ENCODE results near the gene MICAL2.

DNA sequence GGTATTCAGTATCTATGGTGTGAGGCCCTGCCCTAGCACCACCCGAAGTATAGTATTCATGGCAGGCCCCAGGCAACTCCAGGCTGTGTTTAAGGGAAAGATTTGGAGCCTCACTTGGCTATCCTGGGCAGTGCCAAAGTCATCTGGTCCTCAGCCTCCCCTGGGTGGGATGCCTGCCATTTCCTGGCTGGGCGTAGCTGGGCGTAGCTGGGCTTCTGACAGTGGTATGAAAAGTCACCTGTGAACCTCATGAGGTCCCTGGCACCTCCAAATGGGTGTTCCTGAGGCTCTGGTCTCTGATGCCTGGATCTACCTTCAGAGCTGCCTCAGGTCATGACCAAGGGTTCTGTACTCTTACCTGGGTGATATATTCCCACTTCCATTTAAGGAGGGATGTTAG is 154.0 kb downstream of the MICAL2 start:
- TF ChIP-seq, protein P1, sequence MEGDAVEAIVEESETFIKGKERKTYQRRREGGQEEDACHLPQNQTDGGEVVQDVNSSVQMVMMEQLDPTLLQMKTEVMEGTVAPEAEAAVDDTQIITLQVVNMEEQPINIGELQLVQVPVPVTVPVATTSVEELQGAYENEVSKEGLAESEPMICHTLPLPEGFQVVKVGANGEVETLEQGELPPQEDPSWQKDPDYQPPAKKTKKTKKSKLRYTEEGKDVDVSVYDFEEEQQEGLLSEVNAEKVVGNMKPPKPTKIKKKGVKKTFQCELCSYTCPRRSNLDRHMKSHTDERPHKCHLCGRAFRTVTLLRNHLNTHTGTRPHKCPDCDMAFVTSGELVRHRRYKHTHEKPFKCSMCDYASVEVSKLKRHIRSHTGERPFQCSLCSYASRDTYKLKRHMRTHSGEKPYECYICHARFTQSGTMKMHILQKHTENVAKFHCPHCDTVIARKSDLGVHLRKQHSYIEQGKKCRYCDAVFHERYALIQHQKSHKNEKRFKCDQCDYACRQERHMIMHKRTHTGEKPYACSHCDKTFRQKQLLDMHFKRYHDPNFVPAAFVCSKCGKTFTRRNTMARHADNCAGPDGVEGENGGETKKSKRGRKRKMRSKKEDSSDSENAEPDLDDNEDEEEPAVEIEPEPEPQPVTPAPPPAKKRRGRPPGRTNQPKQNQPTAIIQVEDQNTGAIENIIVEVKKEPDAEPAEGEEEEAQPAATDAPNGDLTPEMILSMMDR (IDR thresholded peaks at IDR 0.05; ENCODE audit: extremely low read depth in 1 of 2, insufficient read depth in 1 of 2, low read depth in 1 of 2, low read length in 2 of 2), result no peak
- TF ChIP-seq EZH2 (IDR thresholded peaks at IDR 0.05; ENCODE audit: borderline replicate concordance, low read depth, low read length, severe bottlenecking) (no peak), POLR2A (IDR thresholded peaks at IDR 0.05; ENCODE audit: low read depth, low read length) (no peak)

Data from endothelial cell of umbilical vein (primary cell).